Large intestine (tissue), 3 donors: Measurements from ENCODE around the gene KNDC1. TPM values are rescaled to one million over a fixed set of nuclear protein-coding genes. Genes with fewer than 3 reads are reported as not detected.

Source experiments
- DNase-seq, 2 donors: peaks; one replicate each; pipeline versions ENCODE4 v3.0.0 to v3.0.0-alpha.2; 2013
- H3K27ac ChIP-seq: one replicate; pipeline ENCODE4 v1.5.1; 2013; ENCODE audit warnings: low read length
- H3K27me3 ChIP-seq: 2 replicates; pipeline ENCODE4 v1.6.1; 2013; ENCODE audit warnings: low read length; ENCODE audit not compliant: control insufficient read depth, insufficient read depth
- H3K36me3 ChIP-seq: 2 replicates; pipeline ENCODE4 v1.6.1; 2013; ENCODE audit warnings: low read length; ENCODE audit not compliant: control insufficient read depth, insufficient read depth
- H3K4me1 ChIP-seq: one replicate; pipeline ENCODE4 v1.6.1; 2013; ENCODE audit warnings: low read length; ENCODE audit not compliant: control insufficient read depth, insufficient read depth
- H3K4me3 ChIP-seq: one replicate; pipeline ENCODE4 v1.5.1; 2013; ENCODE audit warnings: low read length
- H3K9me3 ChIP-seq: one replicate; pipeline ENCODE4 v1.6.1; 2013; ENCODE audit warnings: mild to moderate bottlenecking, low read depth, low read length, moderate library complexity; ENCODE audit not compliant: control insufficient read depth
- WGBS: methylation state at CpG from one replicate; pipeline ENCODE4 v1.1.5; 2013; ENCODE audit warnings: low lambda C conversion rate; ENCODE audit not compliant: insufficient coverage; 5-methylcytosine and 5-hydroxymethylcytosine counted together
- polyA plus RNA-seq: library from polyadenylated mRNA; unstranded; fragments of 120-200 nt; gene quantifications from one replicate; pipeline ENCODE4 v1.2.1, GENCODE V29; 2013

The KNDC1 gene
- polyA plus RNA-seq, 1 donor: 18.8 TPM

DNA sequence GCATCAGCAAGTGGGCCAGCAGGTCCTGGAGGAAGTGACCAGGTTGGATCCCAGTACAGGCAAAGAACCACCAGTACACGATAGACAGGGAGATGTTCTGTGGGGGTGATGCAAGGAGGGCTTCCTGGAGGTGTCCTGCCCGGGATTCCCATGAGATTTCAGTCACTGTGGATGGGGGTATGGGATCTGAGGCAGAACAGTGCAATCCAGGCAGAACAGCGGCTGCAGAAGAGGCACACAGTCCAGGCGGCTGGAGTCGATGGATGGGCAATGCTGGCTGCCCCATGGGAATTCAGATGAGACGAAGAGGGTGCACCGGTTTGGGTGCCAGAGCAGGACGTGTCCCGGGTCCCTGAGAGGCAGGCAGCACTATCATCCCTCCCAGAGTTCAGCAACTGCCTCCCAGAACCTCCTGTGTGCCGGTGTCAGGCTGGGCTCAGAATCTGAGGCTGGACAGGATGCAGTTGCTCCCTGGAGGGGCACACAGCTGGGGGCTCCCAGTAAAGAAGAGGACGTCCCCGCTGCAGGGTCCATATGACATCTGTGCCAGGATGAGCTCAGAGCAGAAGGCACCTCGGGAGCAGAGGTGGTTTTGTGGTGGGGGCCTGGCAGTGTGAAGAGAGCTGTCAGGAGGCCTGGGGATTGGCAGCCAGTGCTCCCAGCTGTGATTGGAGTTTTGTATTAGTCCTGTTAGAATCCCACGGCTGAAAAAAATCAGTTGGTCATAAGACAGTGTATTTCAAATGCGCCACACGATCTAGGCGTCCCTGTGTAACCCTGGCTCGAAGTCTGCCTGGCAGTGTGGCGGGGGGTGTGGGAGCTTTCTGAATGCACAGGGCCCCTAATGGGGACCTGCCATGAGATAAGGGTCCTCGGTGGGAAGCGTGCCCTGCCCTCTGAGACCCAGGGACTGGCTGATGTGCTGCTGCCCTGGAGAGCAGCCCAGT is 3.2 kb downstream of the KNDC1 start:
- DNase-seq: no peak
- H3K4me1 ChIP-seq: peaks cover 28% of the 10 kb centered on the region
- no peak overlapping the region for H3K27ac ChIP-seq
- no peaks in the 10 kb centered on the region for H3K9me3 ChIP-seq
- WGBS: no CpG with 5 or more reads among the region's 21 CpGs
- H3K36me3 ChIP-seq: peaks cover 17% of the 10 kb centered on the region
- H3K4me3 ChIP-seq: no peak overlapping the region
- peaks cover 5% of the 10 kb centered on the region for H3K27me3 ChIP-seq

GRCh38 chr10:133163889-133164815 is 4.1 kb downstream of the KNDC1 start:
- no peak for DNase-seq

GRCh38 chr10:133164816-133165555 is 5.0 kb downstream of the KNDC1 start:
- H3K27me3 ChIP-seq: peaks cover 5% of the 10 kb centered on the region

More at GRCh38 chr10:133163889-133164815, 4.1 kb downstream of the KNDC1 start:
- whole genome bisulfite sequencing: no CpG with 5 or more reads among the region's 31 CpGs
- peaks cover 22% of the 10 kb centered on the region for H3K36me3 ChIP-seq
- no peak overlapping the region for H3K4me3 ChIP-seq
- no peaks in the 10 kb centered on the region for H3K9me3 ChIP-seq
- H3K27me3 ChIP-seq: peaks cover 5% of the 10 kb centered on the region
- peaks cover 21% of the 10 kb centered on the region for H3K4me1 ChIP-seq
- no peak overlapping the region for H3K27ac ChIP-seq

GRCh38 chr10:133165556-133166503 is 5.8 kb downstream of the KNDC1 start:
- Histone ChIP-seq H3K27ac (no peak overlapping the region), H3K4me3 (no peak overlapping the region), H3K27me3 (peaks cover 5% of the 10 kb centered on the region), H3K4me1 (peaks cover 16% of the 10 kb centered on the region), H3K36me3 (peaks cover 23% of the 10 kb centered on the region), H3K9me3 (peaks cover 3% of the 10 kb centered on the region)
- WGBS: no CpG with 5 or more reads among the region's 40 CpGs
- no peak for DNase-seq

More at GRCh38 chr10:133164816-133165555, 5.0 kb downstream of the KNDC1 start:
- no CpG with 5 or more reads among the region's 26 CpGs for WGBS
- Histone ChIP-seq H3K9me3 (peaks cover 3% of the 10 kb centered on the region), H3K27ac (no peak overlapping the region), H3K4me3 (no peak overlapping the region), H3K4me1 (peaks cover 16% of the 10 kb centered on the region), H3K36me3 (peaks cover 23% of the 10 kb centered on the region)
- no peak for DNase-seq

DNA sequence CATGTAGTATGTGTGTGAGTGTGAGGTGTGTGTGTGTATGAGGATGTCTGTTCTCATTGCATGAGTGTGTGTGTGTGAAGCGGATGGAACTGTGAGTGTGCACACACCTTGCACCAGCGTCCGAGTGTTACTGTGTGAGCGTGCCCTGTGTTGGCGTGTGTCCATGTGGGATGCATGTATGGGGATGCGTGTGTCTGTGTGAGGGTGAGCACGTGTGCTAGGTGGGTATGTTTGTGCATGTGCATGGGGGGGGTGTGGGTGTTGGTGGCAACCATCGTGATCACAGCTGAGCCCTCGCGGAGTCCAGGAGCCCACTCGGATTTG is 6.4 kb downstream of the KNDC1 start:
- Histone ChIP-seq H3K9me3 (peaks cover 3% of the 10 kb centered on the region), H3K36me3 (peaks cover 23% of the 10 kb centered on the region), H3K27ac (no peak overlapping the region), H3K4me1 (peaks cover 12% of the 10 kb centered on the region), H3K27me3 (no peaks in the 10 kb centered on the region), H3K4me3 (no peak overlapping the region)
- WGBS: 100% methylated on average over 1 of the region's 11 CpGs
- DNase-seq: no peak

- Histone ChIP-seq H3K9me3 (peaks cover 3% of the 10 kb centered on the region), H3K27me3 (no peaks in the 10 kb centered on the region), H3K4me1 (peaks cover 7% of the 10 kb centered on the region), H3K4me3 (no peak overlapping the region), H3K27ac (no peak overlapping the region), H3K36me3 (peaks cover 23% of the 10 kb centered on the region)
- WGBS: no CpG with 5 or more reads among the region's 66 CpGs
- DNase-seq: no peak
Measured at GRCh38 chr10:133166828-133167692, 7.0 kb downstream of the KNDC1 start.

- no peak for DNase-seq
- no peaks in the 10 kb centered on the region for H3K27me3 ChIP-seq
Measured at GRCh38 chr10:133167693-133168616, 7.9 kb downstream of the KNDC1 start.

GRCh38 chr10:133168617-133169031 is 8.6 kb downstream of the KNDC1 start:
- H3K4me3 ChIP-seq: no peak overlapping the region
- no peaks in the 10 kb centered on the region for H3K4me1 ChIP-seq
- no CpG with 5 or more reads among the region's 14 CpGs for WGBS
- H3K27ac ChIP-seq: no peak overlapping the region
- H3K36me3 ChIP-seq: peaks cover 16% of the 10 kb centered on the region
- no peaks in the 10 kb centered on the region for H3K27me3 ChIP-seq
- H3K9me3 ChIP-seq: peaks cover 3% of the 10 kb centered on the region
- DNase-seq: no peak

More at GRCh38 chr10:133167693-133168616, 7.9 kb downstream of the KNDC1 start:
- Histone ChIP-seq H3K9me3 (peaks cover 3% of the 10 kb centered on the region), H3K27ac (no peak overlapping the region), H3K36me3 (peaks cover 16% of the 10 kb centered on the region), H3K4me3 (no peak overlapping the region), H3K4me1 (no peaks in the 10 kb centered on the region)
- no CpG with 5 or more reads among the region's 37 CpGs for WGBS
